Activated T-cell treated with anti-CD3 and anti-CD28 coated beads, Interleukin-2, amount 50 U/mL, for 72 hours (primary cell): Measurements from ENCODE around the gene ARHGAP44. TPM values are rescaled to one million over a fixed set of nuclear protein-coding genes. Genes with fewer than 3 reads are reported as not detected.

Experiments
- ATAC-seq, 2 donors: fragments of 150-1000 bp; cut with Tn5 transposase; replicated peaks in 1 of 2; 2 replicates each; pipeline ENCODE4 v1.10.0; 2021; ENCODE audit warnings: moderate library complexity in 2 of 2, mild to moderate bottlenecking in 1 of 2
- DNase-seq, 2 donors: peaks; one replicate each; pipeline ENCODE4 v3.0.0; 2021 to 2022; ENCODE audit warnings: mixed read lengths in 1 of 2
- H3K27ac Mint-ChIP-seq: one replicate; pipeline ENCODE4 v1.8.0; 2022; ENCODE audit warnings: mild to moderate bottlenecking, moderate library complexity, mixed read lengths
- H3K27me3 Mint-ChIP-seq: one replicate; pipeline ENCODE4 v1.8.0; 2022; ENCODE audit warnings: low read depth, mixed read lengths
- H3K36me3 Mint-ChIP-seq, 2 donors: one replicate each; pipeline ENCODE4 v1.8.0; 2022; ENCODE audit warnings: mixed read lengths in 2 of 2, mild to moderate bottlenecking in 1 of 2; ENCODE audit not compliant: insufficient read depth in 2 of 2
- H3K4me1 Mint-ChIP-seq: one replicate; pipeline ENCODE4 v1.8.0; 2022; ENCODE audit warnings: low read depth, mixed read lengths
- H3K4me3 Mint-ChIP-seq, 2 donors: one replicate each; pipeline ENCODE4 v1.8.0; 2022; ENCODE audit warnings: mild to moderate bottlenecking in 2 of 2, mixed read lengths in 2 of 2, moderate library complexity in 2 of 2
- H3K9me3 Mint-ChIP-seq, 2 donors: one replicate each; pipeline ENCODE4 v1.8.0; 2022; ENCODE audit warnings: mixed read lengths in 2 of 2
- total RNA-seq, 2 donors: library from RNA; stranded (reverse); gene quantifications; one replicate each; pipeline ENCODE4 v1.2.3, GENCODE V29; 2022

Gene ARHGAP44
- total RNA-seq, 2 donors from 2014 or later: 0.55 TPM; not detected in 1

GRCh38 chr17:13016881-13017654, 227.8 kb downstream of the ARHGAP44 start:
- Mint-ChIP-seq H3K36me3 (peaks cover 11 to 20% of the 10 kb centered on the region in 2 donors), H3K9me3 (no peaks in the 10 kb centered on the region), H3K4me1 (peaks cover 39% of the 10 kb centered on the region), H3K4me3 (peak overlapping the region; percentile 98 to 99), H3K27me3 (no peaks in the 10 kb centered on the region), H3K27ac (peak overlapping the region; percentile 94)
- ATAC-seq (peak; percentile 4 to 22), DNase-seq (no peak)

DNA sequence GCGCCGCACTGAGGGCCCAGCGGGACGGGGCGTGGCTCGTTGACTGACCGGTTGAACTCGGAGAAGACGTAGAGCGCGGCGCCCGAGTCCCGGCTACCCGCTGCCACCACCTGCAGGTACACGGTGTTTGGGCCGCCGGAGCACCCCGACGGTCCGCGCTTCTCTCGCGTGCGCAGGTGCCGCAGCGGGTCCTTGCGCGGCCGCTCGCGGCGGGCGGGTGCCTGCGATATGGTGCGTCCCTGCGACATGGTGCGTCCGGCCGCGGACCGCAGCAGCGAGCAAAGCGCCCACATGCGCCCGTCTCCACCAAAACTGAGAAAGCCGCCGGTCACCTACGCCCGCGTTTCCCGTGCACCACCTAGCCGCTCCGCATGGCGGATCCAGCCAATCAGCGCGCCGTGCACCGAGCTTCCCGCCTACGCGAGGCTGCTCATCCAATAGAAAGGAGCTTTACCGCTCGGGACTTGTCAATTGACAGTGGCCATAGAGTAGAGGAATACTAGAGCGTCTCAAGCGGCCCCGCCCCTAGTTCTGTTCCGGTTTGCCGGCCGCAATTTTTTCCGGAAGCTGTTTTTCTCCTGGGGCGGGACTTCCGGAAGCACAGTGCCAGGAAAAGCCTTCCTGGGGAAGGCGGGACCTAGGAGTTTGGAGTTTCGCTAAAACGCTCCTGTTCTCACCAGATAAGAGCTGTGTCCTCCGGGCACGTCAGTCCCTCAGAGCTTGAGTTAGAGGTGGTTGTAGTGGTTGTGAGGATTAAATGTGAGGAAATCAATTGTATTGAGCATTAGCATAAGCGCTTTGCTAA, 228.6 kb downstream of the ARHGAP44 start, which contains the start of gene ELAC2:
ELAC2 (minus strand) TSS at position 373 of the 805 bp plus-strand sequence; CDS start at position 293, 80 bp downstream.
- H3K27ac Mint-ChIP-seq: peak within 1 kb of the TSS; percentile 99
- ATAC-seq (peak; percentile 96 to 97), DNase-seq (peak; percentile 95 to 98)
- no peaks in the 10 kb centered on the region for H3K9me3 Mint-ChIP-seq
- H3K4me3 Mint-ChIP-seq: peak within 1 kb of the TSS; percentile 98 to 99
- H3K4me1 Mint-ChIP-seq: peaks cover 39% of the 10 kb centered on the region
- no peaks in the 10 kb centered on the region for H3K27me3 Mint-ChIP-seq
- H3K36me3 Mint-ChIP-seq: peaks cover 11 to 19% of the 10 kb centered on the region in 2 donors

- Mint-ChIP-seq H3K9me3 (no peaks in the 10 kb centered on the region), H3K4me1 (peaks cover 3% of the 10 kb centered on the region), H3K36me3 (no peaks in the 10 kb centered on the region), H3K27ac (no peak overlapping the region), H3K27me3 (peaks cover 7% of the 10 kb centered on the region), H3K4me3 (peak overlapping the region in 1 of 2 donors; percentile 1)
- DNase-seq: no peak
- no peak for ATAC-seq
Measured at GRCh38 chr17:13024016-13024415, 234.7 kb downstream of the ARHGAP44 start.

DNA sequence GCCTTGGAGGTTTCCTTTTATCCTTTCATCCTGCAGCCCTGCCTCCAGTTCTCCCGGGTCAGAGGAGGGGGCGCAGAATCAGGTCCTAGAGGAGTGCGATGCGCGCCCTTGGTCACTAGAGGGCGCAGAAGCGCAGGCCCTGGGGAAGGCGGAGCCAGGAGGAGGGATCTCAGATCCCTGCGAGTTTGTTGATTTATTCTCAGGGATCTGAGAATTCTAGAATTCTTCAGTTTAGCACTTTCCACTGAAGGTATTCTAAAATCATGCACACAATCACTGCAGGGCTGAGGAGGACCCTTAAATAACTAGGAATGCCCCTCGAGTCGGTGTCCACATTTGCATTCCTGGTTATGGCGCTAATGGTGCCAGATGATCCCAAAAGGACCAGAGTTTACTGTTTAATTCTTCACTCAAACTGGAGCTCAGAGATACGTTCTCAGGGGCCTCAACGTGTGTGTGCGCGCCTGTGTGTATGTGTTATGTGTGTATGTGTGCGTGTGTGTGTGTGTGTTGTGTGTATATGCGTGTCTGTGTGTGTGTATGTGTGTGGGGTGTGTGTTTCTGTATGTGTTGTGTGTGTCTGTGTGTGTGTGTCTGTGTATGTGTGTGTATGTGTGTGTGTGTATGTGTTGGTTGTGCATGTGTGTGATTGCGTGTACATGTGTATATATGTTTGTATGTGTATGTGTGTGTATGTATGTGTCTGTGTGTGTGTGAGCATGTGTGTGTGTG, 235.4 kb downstream of the ARHGAP44 start:
- no peaks in the 10 kb centered on the region for H3K36me3 Mint-ChIP-seq
- DNase-seq: peak; percentile 63 to 74
- H3K4me1 Mint-ChIP-seq: no peaks in the 10 kb centered on the region
- H3K4me3 Mint-ChIP-seq: peak overlapping the region; percentile 1 to 32
- peak; percentile 78 to 88 for ATAC-seq
- H3K27ac Mint-ChIP-seq: no peak overlapping the region
- no peaks in the 10 kb centered on the region for H3K9me3 Mint-ChIP-seq
- H3K27me3 Mint-ChIP-seq: peaks cover 7% of the 10 kb centered on the region

GRCh38 chr17:13025258-13025627, 235.9 kb downstream of the ARHGAP44 start:
- H3K9me3 Mint-ChIP-seq: no peaks in the 10 kb centered on the region
- no peak overlapping the region for H3K27ac Mint-ChIP-seq
- no peaks in the 10 kb centered on the region for H3K36me3 Mint-ChIP-seq
- no peak overlapping the region for H3K4me3 Mint-ChIP-seq
- ATAC-seq (no peak), DNase-seq (no peak)
- H3K4me1 Mint-ChIP-seq: peaks cover under 1% of the 10 kb centered on the region
- peaks cover 7% of the 10 kb centered on the region for H3K27me3 Mint-ChIP-seq

DNA sequence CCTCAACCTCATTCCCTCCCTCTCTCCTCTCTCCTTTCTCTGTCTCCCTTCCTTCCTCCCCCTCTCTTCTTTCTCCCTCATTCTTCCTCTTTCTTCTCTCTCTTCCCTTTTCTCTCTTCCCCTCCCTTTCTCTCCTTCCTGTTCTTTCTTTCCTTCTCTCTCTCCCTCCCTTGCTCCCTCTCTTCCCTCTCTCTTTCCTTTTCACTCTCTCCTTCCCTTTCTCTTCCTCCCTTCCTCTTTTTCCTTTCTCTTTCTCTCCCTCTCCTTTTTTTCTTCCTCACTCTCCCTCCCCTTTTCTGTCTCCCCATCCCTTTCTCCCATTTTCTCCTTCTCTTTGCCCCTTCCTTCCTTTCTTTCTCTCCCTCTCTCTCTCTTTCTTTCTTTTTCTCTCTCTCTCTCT, 236.4 kb downstream of the ARHGAP44 start:
- Mint-ChIP-seq H3K36me3 (no peaks in the 10 kb centered on the region), H3K9me3 (no peaks in the 10 kb centered on the region), H3K27me3 (peaks cover 7% of the 10 kb centered on the region), H3K4me1 (peaks cover 5% of the 10 kb centered on the region), H3K4me3 (no peak overlapping the region), H3K27ac (no peak overlapping the region)
- ATAC-seq: no peak
- no peak for DNase-seq

GRCh38 chr17:13027246-13027645, 237.9 kb downstream of the ARHGAP44 start:
- DNase-seq: no peak
- Mint-ChIP-seq H3K27ac (no peak overlapping the region), H3K27me3 (peaks cover 7% of the 10 kb centered on the region), H3K9me3 (no peaks in the 10 kb centered on the region), H3K4me1 (peaks cover 13% of the 10 kb centered on the region), H3K36me3 (no peaks in the 10 kb centered on the region), H3K4me3 (no peak overlapping the region)
- ATAC-seq: no peak

DNA sequence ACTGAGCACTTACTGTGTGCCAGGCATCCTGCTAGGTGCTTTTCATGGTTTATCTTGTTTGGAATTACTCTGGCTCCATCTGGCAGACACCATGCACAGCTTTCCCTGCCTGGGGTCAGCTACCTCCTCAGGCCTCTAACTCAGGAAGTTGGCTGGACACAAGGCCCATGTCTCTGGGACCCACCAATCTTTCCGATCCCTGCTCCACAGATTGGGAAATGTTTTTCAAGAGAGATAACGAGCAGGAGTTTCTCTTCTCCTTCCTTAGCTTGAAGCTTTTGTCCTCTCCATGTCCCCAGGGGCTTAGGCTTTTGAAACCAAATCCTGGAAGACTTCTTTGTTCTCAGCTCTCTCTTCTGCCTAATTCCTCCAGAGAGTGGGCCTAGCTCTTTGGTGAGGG, 240.0 kb downstream of the ARHGAP44 start:
- ATAC-seq: no peak
- H3K9me3 Mint-ChIP-seq: no peaks in the 10 kb centered on the region
- H3K27ac Mint-ChIP-seq: no peak overlapping the region

GRCh38 chr17:13030056-13030455, 240.8 kb downstream of the ARHGAP44 start:
- Mint-ChIP-seq H3K36me3 (peaks cover 0 to 1% of the 10 kb centered on the region in 2 donors), H3K4me1 (peaks cover 13% of the 10 kb centered on the region), H3K27me3 (peaks cover 7% of the 10 kb centered on the region), H3K4me3 (no peak overlapping the region), H3K27ac (peak overlapping the region; percentile 39), H3K9me3 (peaks cover 0 to 2% of the 10 kb centered on the region in 2 donors)
- ATAC-seq (no peak), DNase-seq (no peak)

More for the DNA sequence above, 240.0 kb downstream of the ARHGAP44 start:
- Mint-ChIP-seq H3K27me3 (peaks cover 7% of the 10 kb centered on the region), H3K4me1 (peaks cover 13% of the 10 kb centered on the region), H3K36me3 (no peaks in the 10 kb centered on the region), H3K4me3 (no peak overlapping the region)
- DNase-seq: no peak

- peak; percentile 26 to 61 for DNase-seq
- ATAC-seq: peak in 1 of 2 donors; percentile 36
- peaks cover 0 to 4% of the 10 kb centered on the region in 2 donors for H3K36me3 Mint-ChIP-seq
- peaks cover 4% of the 10 kb centered on the region for H3K27me3 Mint-ChIP-seq
- H3K4me3 Mint-ChIP-seq: no peak overlapping the region
- H3K4me1 Mint-ChIP-seq: peaks cover 13% of the 10 kb centered on the region
- peak overlapping the region; percentile 39 for H3K27ac Mint-ChIP-seq
- H3K9me3 Mint-ChIP-seq: peaks cover 2% of the 10 kb centered on the region in 2 donors
Measured at GRCh38 chr17:13030459-13031300, 241.4 kb downstream of the ARHGAP44 start.

- Mint-ChIP-seq H3K4me3 (no peak overlapping the region), H3K4me1 (peaks cover 13% of the 10 kb centered on the region), H3K27ac (no peak overlapping the region), H3K36me3 (peaks cover 0 to 8% of the 10 kb centered on the region in 2 donors), H3K27me3 (no peaks in the 10 kb centered on the region), H3K9me3 (peaks cover 4 to 6% of the 10 kb centered on the region in 2 donors)
- DNase-seq: peak; percentile 44 to 53
- peak; percentile 51 to 57 for ATAC-seq
Measured at GRCh38 chr17:13031718-13032350, 242.5 kb downstream of the ARHGAP44 start.

GRCh38 chr17:13035420-13035819, 246.1 kb downstream of the ARHGAP44 start:
- no peak overlapping the region for H3K27ac Mint-ChIP-seq
- H3K36me3 Mint-ChIP-seq: peaks cover 0 to 8% of the 10 kb centered on the region in 2 donors
- peaks cover 4 to 6% of the 10 kb centered on the region in 2 donors for H3K9me3 Mint-ChIP-seq
- no peak overlapping the region for H3K4me3 Mint-ChIP-seq
- no peaks in the 10 kb centered on the region for H3K27me3 Mint-ChIP-seq
- H3K4me1 Mint-ChIP-seq: peaks cover 11% of the 10 kb centered on the region
- no peak for ATAC-seq
- no peak for DNase-seq
